GM23248 (cell line): ENCODE results near the gene TRIM44. TPM values are rescaled to one million over a fixed set of nuclear protein-coding genes. Genes with fewer than 3 reads are reported as not detected.
A peak's percentile ranks its signal among the peaks of the same experiment; 100 is the strongest.

Source experiments
- DNase-seq: peaks from one replicate; pipeline ENCODE4 v3.0.0-alpha.2; 2015
- H2AFZ ChIP-seq: fragments of 200-600 bp; sonication (generic); 2 replicates; pipeline ENCODE4 v1.6.1; 2016; ENCODE audit warnings: antibody characterized with exemption
- H3F3A ChIP-seq: fragments of 200-600 bp; sonication (generic); 2 replicates; pipeline ENCODE4 v1.6.1; 2016; ENCODE audit warnings: mild to moderate bottlenecking, antibody characterized with exemption, mixed run types; ENCODE audit not compliant: insufficient read depth
- H3K27ac ChIP-seq: fragments of 200-600 bp; sonication (generic); 2 replicates; pipeline ENCODE4 v1.5.1; 2016; ENCODE audit warnings: mild to moderate bottlenecking
- H3K27me3 ChIP-seq: fragments of 200-600 bp; sonication (generic); replicated peaks from 2 replicates; pipeline ENCODE4 v1.6.1; 2016; ENCODE audit warnings: mild to moderate bottlenecking; ENCODE audit not compliant: insufficient read depth
- H3K36me3 ChIP-seq: fragments of 200-600 bp; sonication (generic); 2 replicates; pipeline ENCODE4 v1.6.1; 2016; ENCODE audit warnings: low read depth, mild to moderate bottlenecking
- H3K4me1 ChIP-seq: fragments of 200-600 bp; sonication (generic); 2 replicates; pipeline ENCODE4 v1.6.1; 2016; ENCODE audit warnings: mild to moderate bottlenecking; ENCODE audit not compliant: insufficient read depth
- H3K4me2 ChIP-seq: fragments of 200-600 bp; sonication (generic); one replicate; pipeline ENCODE4 v1.6.1; 2016; ENCODE audit warnings: mild to moderate bottlenecking; ENCODE audit not compliant: unreplicated experiment
- H3K4me3 ChIP-seq: fragments of 200-600 bp; sonication (generic); 2 replicates; pipeline ENCODE4 v1.5.1; 2016; ENCODE audit warnings: mild to moderate bottlenecking
- H3K79me2 ChIP-seq: fragments of 200-600 bp; sonication (generic); 2 replicates; pipeline ENCODE4 v1.6.1; 2016; ENCODE audit warnings: mild to moderate bottlenecking; ENCODE audit not compliant: insufficient read depth
- H3K9ac ChIP-seq: fragments of 200-600 bp; sonication (generic); 2 replicates; pipeline ENCODE4 v1.6.1; 2016; ENCODE audit warnings: mild to moderate bottlenecking
- H3K9me2 ChIP-seq: fragments of 200-600 bp; sonication (generic); 2 replicates; pipeline ENCODE4 v1.6.1; 2016; ENCODE audit warnings: mixed run types, mild to moderate bottlenecking, moderate library complexity; ENCODE audit not compliant: insufficient read depth
- H3K9me3 ChIP-seq: fragments of 200-600 bp; sonication (generic); one replicate; pipeline ENCODE4 v1.6.1; 2017; ENCODE audit warnings: low read depth
- H4K20me1 ChIP-seq: fragments of 200-600 bp; sonication (generic); 2 replicates; pipeline ENCODE4 v1.6.0; 2016; ENCODE audit not compliant: insufficient read depth
- EZH2 ChIP-seq: fragments of 200-600 bp; sonication (generic); IDR thresholded peaks from 2 replicates; pipeline ENCODE4 v1.6.1; 2018; ENCODE audit warnings: antibody characterized with exemption, mild to moderate bottlenecking; ENCODE audit not compliant: insufficient read depth, poor library complexity, severe bottlenecking
- EZH2phosphoT487 ChIP-seq: fragments of 200-600 bp; sonication (generic); IDR thresholded peaks from 2 replicates; pipeline ENCODE4 v1.6.1; 2018; ENCODE audit warnings: antibody characterized with exemption, moderate library complexity, mild to moderate bottlenecking, low read depth; ENCODE audit not compliant: insufficient read depth
- WGBS, 2 experiments: methylation state at CpG; one replicate each; pipeline ENCODE4 v1.1.6; 2015 to 2017; ENCODE audit warnings: low lambda C conversion rate in 2 of 2, low coverage in 1 of 2; ENCODE audit errors: missing lambda C conversion rate in 2 of 2; 5-methylcytosine and 5-hydroxymethylcytosine counted together
- in situ Hi-C: fragments of 300-500 bp; cut with MboI; formaldehyde crosslinking; loops from 2 replicates; pipeline ENCODE4 v1.15.0; 2020
- polyA plus RNA-seq: library from polyadenylated mRNA; unstranded; fragments of >200 nt; fragmentation: Nextera tagmentation; extraction: Ambion mirVana; gene quantifications from 2 replicates; pipeline ENCODE4 v1.2.1, GENCODE V29; 2016
- total RNA-seq: library from RNA; depleted of rRNA; stranded (reverse); fragments of >200 nt; shearing (Covaris generic); gene quantifications from 2 replicates; pipeline ENCODE4 v1.2.3, GENCODE V29; 2014

The TRIM44 gene
- total and polyA plus RNA-seq, 2 experiments from 2014 or later: 32.2 to 37.1 TPM

DNA sequence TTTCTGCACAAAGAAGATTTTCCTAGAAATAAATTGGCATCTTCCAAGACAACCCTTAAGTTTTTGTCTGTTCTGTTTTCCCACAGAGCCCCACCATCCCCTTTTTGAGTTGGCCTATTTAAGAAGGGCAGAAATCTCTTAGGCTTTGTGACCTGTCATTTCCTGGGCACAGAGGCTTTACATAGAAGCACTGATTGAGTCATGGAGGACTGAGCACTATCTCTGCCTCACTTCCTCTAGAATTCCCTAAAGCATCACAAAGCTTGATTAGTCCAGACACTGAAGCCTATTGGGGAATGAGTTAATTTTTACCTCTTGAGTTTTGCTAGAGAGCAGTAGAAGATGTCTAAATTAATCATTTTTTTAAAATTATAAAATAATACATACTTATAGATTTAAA lies 25.4 kb downstream of the TRIM44 start:
- no peak overlapping the region for H3K27ac ChIP-seq
- H4K20me1 ChIP-seq: no peaks in the 10 kb centered on the region
- H3K36me3 ChIP-seq: 0 out of 2 replicates have a peak, but pooled peaks cover 6% of the 10 kb centered on the region
- H3K4me3 ChIP-seq: no peak overlapping the region
- H3K79me2 ChIP-seq: peaks cover 77% of the 10 kb centered on the region
- no peaks in the 10 kb centered on the region for H3K9me3 ChIP-seq
- H3F3A ChIP-seq: peaks cover 4% of the 10 kb centered on the region; the same call in 1 of the 2 replicates
- no peaks in the 10 kb centered on the region for H3K27me3 ChIP-seq
- H2AFZ ChIP-seq: no peak overlapping the region
- in situ Hi-C loops: no loop called here
- DNase-seq: peak; percentile 68
- H3K4me2 ChIP-seq: no peak overlapping the region
- peaks cover 7% of the 10 kb centered on the region; the same call in 1 of the 2 replicates for H3K4me1 ChIP-seq
- H3K9me2 ChIP-seq: no peaks in the 10 kb centered on the region
- no peak overlapping the region for H3K9ac ChIP-seq
- TF ChIP-seq EZH2 (no peak), EZH2phosphoT487 (no peak)

DNA sequence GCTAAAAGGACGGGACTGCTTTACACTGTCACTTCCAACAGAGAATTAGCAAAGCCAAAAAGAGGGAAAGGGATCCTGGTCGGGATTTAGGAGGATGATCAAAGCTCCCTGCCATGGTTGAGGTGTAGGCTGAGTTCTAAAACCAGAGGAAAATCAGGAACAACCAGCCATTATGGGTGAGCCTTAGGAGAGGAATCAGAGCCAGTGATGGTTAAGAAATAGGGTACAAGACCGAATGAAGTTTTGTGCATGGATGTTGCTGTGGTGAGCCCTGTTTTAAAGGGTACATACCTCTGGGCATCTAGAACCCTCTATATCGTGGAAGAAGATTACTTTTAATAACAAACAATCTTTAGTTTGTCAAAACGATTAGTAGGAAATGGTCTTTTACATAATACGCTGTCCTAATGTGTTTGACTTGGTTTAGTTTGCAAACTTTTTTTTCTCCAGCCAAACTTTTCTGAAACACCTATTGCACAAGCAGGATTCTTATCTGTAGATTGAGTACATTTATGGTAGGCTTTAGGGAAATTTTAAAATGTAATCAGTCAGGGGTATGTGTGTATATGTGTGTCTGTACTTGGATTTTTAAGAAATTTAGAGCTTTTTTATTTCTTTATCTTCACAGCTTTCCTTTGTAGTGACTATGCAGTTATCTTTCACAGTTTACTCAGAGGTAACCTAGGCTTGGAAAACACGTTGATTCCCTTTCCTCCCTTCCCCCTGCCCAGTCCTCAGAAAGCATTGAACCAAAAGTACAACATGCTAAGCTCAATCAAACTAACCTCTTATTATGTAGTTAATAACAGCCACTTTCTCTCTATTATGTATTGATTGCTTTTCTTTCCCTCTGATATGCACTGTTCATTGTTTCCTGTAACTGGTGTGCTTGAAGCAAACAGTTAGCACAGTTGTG lies 26.8 kb downstream of the TRIM44 start:
- no peaks in the 10 kb centered on the region for H3K9me3 ChIP-seq
- 0 out of 2 replicates have a peak, but pooled peaks cover 6% of the 10 kb centered on the region for H3K36me3 ChIP-seq
- WGBS, 2 experiments: 84 to 88% methylated on average over 7 of the region's 7 CpGs
- TF ChIP-seq EZH2 (no peak), EZH2phosphoT487 (no peak)
- no peaks in the 10 kb centered on the region for H3K27me3 ChIP-seq
- in situ Hi-C loops: no loop called here
- H3K79me2 ChIP-seq: peaks cover 75% of the 10 kb centered on the region
- 0 out of 2 replicates have a peak, but pooled peaks cover under 1% of the 10 kb centered on the region for H4K20me1 ChIP-seq
- no peak overlapping the region for H3K4me2 ChIP-seq
- no peaks in the 10 kb centered on the region for H3K9me2 ChIP-seq
- no peak overlapping the region for H3K9ac ChIP-seq
- peaks cover 5% of the 10 kb centered on the region; the same call in 1 of the 2 replicates for H3K4me1 ChIP-seq
- no peak for DNase-seq
- no peak overlapping the region for H3K4me3 ChIP-seq
- H3F3A ChIP-seq: peaks cover 4% of the 10 kb centered on the region; the same call in 1 of the 2 replicates
- no peak overlapping the region for H3K27ac ChIP-seq
- no peak overlapping the region for H2AFZ ChIP-seq

DNA sequence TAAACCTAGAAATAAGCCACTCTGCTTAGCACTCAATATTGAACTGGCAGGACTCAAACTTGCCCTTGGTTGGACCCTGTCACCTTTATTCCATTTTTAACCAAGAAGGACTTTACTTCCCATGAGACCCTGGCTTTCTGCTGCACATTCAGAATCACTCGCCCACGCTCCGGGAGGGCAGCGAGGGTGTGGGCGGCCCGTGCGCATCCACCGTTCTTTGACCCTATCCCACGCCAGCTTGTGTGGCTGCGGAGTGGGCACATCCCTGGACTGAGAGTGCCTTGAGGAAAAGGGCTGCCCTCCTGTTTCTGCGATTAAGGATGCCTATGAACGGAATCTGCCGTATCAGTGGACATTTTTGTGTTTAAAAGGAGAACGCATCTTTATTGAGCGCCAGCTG lies 39.6 kb downstream of the TRIM44 start:
- no peaks in the 10 kb centered on the region for H3K36me3 ChIP-seq
- H3F3A ChIP-seq: no peaks in the 10 kb centered on the region
- H3K9ac ChIP-seq: no peak overlapping the region
- no peak for DNase-seq
- peaks cover 37% of the 10 kb centered on the region for H3K79me2 ChIP-seq
- no peak overlapping the region for H3K4me3 ChIP-seq
- no peaks in the 10 kb centered on the region for H3K27me3 ChIP-seq
- no peak overlapping the region for H3K4me2 ChIP-seq
- in situ Hi-C loops: no loop called here
- H4K20me1 ChIP-seq: no peaks in the 10 kb centered on the region; the same call in 1 of the 2 replicates
- H3K9me3 ChIP-seq: no peaks in the 10 kb centered on the region
- H2AFZ ChIP-seq: no peak overlapping the region
- TF ChIP-seq EZH2phosphoT487 (no peak), EZH2 (no peak)
- no peaks in the 10 kb centered on the region for H3K4me1 ChIP-seq
- H3K9me2 ChIP-seq: no peaks in the 10 kb centered on the region
- H3K27ac ChIP-seq: no peak overlapping the region
- WGBS, 2 experiments: 90 to 99% methylated on average over 15 of the region's 15 CpGs

DNA sequence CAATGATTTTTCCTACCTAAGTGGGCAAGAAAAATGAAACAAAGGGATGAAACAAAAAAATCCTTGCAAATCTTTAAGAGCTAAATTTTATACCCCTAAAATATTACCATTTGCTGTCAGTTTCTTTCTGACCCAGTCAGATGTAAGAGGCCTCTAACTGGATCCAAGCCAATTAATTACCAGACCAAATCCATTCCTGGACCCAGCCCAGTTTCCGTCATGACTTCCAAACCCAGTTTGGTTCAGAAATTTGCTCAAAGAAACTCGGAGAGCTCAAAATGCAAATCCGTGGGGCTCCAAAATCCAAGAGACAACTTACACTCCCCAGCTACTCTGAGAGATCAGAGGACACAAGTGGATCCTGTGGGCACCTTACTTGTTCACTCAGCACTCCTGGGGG lies 46.8 kb downstream of the TRIM44 start:
- H3K9me3 ChIP-seq: no peaks in the 10 kb centered on the region
- H3K9me2 ChIP-seq: no peaks in the 10 kb centered on the region
- no peak for DNase-seq
- no peak overlapping the region for H2AFZ ChIP-seq
- no peaks in the 10 kb centered on the region for H3K36me3 ChIP-seq
- no peak overlapping the region for H3K4me3 ChIP-seq
- H3K27ac ChIP-seq: no peak overlapping the region
- peaks cover 47% of the 10 kb centered on the region for H3K79me2 ChIP-seq
- H3K9ac ChIP-seq: no peak overlapping the region
- H3K4me2 ChIP-seq: no peak overlapping the region
- H4K20me1 ChIP-seq: 0 out of 2 replicates have a peak, but pooled peaks cover 10% of the 10 kb centered on the region
- H3K4me1 ChIP-seq: no peaks in the 10 kb centered on the region
- no peaks in the 10 kb centered on the region for H3F3A ChIP-seq
- TF ChIP-seq EZH2: no peak
- TF ChIP-seq EZH2phosphoT487: no peak
- in situ Hi-C loops: no loop called here
- WGBS, 2 experiments: 87 to 89% methylated on average over 3 of the region's 3 CpGs
- H3K27me3 ChIP-seq: no peaks in the 10 kb centered on the region
